NK-92 (cell line): ENCODE data around the gene KLHL18.
"Not testable (repeated sequence)": the region's sequence is repeated elsewhere in the genome, so short reads cannot be mapped to it uniquely, and the experiment has no call there.

Experiments
- DNase-seq: peaks from one replicate; lab custom pipeline; 2025; ENCODE audit not compliant: unreplicated experiment; lab: John Stamatoyannopoulos, UW

Gene KLHL18

DNA sequence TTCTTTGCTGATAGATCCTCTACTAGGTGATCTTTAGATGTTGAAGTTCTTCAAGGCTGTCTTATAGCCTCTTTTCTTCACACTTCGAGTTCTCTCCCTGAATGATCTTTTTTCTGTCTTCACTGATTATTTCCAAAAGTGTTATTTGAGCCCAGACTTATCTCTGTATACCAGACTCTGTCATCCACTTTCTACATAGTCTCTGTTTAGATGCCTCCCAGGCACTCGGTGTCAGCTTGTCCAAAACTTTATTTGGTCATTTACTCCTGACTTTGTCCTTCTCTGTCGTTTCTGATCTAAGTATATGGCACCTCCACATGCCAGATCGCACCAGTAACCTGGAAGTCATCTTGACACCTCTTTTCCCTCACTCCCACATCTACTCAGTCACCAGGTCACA, 27.6 kb downstream of the KLHL18 start:
- DNase-seq: no peak

DNA sequence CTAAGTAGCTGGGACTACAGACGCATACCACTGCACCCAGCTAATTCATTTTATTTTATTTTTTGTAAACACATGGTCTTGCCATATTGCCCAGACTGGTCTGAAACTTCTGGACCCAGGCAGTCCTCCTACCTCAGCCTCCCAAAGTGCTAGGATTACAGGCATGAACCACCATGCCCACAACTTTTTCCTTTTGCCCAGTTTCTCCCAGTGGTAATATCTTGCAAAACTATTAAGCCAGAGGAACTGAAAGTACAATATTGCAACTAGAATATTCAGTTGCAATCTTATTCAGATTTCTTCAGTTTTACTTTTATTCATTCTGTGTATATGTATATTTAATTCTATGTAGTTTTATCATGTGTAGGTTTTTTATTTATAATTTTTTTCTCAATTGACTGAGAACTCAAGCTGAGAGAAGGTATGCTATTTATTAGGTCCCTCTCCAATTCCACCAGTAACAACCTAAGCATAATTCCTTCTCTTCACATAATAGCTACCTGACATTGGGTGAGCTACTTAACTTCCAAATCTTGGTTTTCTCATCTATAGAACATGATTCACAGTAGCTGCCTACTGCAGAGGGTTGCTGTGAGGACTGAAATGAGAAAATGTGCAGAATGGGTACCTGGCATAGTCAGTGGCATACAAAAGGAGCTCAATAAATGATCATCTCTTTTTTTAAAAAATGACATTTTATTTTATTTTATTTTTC, 30.8 kb downstream of the KLHL18 start:
- no peak for DNase-seq

DNA sequence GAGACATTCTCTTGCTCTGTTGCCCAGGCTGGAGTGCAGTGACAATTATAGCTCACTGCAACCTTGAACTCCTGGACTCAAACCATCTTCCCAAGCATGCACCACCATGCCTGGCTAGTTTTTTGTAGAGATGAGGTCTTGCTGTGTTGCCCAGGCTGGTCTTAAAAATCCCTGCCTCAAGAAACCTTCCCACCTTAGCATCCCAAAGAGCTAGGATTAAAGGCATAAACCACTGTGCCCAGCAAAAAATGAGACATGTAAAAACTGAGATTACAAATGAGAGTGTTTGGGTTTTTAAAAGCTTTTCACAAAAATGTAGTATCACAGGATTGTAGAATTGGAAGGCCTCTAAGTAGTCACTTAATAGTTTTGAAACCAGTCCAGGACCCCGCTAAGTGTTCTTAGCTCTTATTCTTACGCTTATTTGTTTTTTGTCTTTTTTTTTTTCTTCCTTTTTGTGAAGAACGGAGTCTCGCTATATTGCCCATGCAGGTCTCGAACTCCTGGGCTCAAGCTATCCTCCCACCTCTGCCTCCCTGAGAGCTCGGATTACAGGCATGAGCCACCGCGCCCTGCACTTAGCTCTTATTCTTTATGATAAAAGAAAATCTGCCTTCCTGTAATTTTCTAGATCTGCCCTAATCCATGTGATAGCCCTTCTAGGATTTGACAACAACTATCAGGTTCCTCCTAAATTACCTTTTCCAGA, 31.5 kb downstream of the KLHL18 start:
- no peak for DNase-seq

DNA sequence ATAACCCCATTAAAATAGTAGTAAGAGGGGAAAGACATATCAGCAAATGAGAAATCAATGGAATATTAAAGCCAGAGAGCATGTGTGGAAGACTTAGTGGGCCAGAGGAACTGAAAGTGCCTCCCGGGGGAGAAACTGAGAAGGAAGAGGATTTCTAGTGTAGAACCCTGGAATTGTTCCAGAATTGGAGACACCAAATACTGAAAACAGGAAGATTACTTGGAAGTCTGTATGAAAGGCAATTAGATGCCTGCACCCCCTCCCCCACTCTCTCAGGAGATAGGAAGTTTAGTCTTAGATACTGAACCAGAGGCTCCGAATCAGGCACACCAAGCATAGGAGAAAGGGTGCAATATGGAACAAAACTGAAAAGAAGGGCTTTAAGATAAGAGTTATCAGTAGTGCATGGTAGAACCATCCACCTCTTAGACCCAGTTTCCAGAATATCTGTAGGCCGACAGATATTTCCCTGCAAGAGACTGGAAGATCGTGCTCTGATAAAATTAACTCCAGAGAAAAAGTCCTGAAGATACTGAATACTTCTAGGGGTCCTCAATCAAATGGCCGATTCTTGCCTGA, 32.4 kb downstream of the KLHL18 start:
- no peak for DNase-seq

DNA sequence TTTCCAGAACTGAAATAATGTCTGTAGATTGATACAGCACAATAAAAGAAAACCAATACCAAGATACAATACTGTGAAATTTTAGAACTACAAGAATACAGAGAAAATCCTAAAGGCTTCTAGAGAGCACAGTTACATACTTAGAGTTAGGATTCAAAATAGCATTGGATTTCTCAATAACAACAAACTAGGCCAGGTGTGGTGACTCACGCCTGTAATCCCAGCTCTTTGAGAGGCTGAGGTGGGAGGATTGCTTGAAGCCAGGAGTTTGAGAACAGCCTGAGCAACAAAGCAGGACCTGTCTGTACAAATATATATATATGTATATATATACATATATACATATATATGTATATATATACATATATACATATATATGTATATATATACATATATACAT, 33.4 kb downstream of the KLHL18 start:
- DNase-seq: not testable (repeated sequence)

DNA sequence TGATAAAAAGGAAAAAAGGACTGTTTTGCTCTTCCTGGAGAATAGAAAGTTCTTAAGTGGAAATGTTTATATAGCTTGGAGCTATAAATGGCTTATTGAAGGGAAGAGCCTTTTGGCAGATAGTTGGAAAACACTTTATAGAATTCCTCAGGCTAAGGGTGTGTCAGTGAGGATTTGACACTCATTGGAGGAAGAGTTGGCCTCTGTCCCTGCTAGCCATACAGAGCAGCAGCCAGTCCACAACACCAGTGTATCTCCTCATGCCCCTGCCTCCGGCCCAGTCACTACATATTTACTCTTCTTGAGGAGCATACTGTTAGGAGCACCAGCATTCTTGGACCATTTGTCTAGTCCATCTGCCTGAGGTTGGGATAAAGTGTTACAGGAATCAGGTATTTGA, 36.2 kb downstream of the KLHL18 start:
- DNase-seq: no peak

DNA sequence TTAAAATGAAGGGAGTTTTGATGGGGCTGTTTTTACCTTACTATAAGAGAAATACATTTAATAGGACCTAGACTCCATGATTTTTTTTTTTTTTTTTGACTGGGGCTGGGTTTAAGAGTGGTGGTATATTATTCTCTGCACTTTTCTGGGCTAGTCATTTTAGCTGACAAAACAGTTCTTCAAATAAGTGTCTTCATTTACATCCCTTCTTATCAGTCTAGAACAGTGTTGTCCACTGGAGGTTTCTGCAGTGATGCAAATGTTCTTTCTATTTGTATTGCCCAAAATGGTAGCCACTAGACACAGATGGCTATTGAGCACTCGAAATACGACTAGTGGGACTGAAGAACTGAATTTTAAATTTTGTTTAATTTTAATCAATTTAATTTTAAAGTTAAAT, 37.2 kb downstream of the KLHL18 start:
- DNase-seq: no peak

DNA sequence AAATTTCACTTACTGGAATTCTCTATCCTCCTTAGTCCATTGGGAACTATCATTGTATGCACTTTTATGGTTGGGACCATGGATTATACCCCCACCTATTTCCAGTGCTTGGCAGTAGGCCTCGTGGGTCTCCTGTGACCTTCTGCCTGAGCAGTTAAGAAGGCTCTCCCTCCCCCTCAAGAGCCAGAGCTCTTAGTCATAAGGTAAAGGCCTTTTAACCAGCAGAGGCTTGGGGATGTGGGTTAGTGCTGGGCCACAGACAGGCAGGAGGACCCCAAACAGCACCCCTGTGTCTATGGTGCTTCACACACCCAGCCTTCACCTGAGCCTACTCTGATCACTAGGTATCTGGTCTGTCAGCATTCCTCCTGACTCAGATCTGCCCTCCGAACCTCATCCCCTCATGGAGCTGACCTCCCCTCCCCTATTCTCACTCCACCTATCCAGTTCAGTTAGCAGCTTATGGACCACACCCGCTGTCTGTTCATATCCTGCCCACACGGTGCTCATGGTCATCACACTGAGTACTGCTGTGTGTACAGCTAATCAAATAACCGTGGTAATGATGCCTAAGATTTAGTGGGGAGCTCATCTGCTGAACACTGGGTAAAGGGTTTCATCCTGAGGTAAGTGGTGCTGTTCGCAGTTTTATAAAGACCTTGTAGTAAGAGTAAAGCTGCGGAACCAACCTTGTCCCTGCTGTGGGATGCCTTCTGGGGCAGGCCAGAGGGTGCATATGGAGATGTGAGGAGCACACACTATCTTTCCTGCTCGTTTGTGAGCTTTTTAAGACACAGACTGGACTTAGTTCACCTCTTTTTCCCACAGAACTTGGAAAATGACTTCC, 40.9 kb downstream of the KLHL18 start:
- no peak for DNase-seq

DNA sequence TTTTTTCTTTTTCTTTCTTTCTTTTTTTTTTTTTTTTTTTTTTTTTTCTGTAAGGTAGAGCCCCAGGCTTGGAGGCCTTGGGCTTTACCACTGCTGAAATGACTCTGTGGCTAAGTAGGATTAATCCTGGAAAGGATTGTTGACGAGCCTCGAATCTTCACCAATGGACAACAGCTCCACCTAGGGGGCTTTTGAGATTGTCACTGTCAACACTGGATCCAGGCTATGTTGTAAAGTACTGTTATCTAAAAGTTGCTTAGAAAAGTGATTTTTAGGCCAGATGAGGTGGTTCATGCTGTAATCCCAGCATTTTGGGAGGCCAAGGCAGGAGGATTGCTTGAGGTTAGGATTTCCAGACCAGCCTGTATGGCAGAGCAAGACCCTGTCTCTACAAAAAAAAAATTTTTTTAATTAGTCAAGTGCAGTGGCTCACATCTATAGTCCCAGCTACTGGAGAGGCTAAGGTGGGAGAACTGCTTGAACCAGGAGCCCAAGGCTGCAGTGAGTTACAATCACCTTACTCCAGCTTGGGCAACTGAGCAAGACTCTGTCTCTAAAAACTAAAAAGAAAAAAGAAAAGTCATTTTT, 41.6 kb downstream of the KLHL18 start:
- DNase-seq: no peak

DNA sequence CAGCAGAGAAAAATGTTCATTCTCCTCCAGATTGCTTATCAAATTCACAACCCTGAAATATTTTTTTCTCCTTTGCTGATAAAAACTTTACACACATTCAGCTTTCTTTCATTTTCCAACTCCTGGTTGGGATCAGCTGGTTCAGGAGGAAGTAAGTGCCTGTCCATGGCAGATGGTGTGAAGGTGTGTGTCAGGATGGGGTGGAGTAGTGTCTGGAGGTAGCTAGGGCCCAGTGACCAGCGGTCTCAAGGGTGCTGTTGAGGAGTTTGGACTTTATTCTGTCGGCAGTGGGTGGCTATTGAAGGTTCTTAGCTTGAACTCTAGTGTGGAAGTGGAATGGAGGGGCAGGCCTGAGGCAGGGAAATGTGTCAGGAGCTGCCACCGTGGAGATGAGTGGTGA, 51.2 kb downstream of the KLHL18 start:
- no peak for DNase-seq

DNA sequence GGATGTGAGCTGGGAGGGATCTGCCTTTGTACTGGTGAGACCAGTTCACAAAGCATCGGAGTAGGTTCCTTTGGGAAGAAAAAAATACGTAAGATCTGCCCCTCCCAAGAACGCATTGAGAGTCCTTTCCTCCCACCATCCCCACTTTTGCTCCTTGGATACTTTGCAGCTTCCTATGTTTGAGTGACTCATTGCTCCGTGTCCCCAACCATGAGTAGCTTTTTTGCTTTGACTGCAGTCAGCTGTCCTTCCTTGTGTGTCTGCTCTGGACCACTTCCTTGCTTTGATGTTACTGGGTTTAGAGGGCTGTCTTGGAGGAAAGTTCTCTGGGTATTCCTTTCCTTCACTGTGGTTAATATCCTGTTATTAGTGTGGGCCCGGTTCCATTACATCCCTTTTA, 54.9 kb downstream of the KLHL18 start:
- no peak for DNase-seq

DNA sequence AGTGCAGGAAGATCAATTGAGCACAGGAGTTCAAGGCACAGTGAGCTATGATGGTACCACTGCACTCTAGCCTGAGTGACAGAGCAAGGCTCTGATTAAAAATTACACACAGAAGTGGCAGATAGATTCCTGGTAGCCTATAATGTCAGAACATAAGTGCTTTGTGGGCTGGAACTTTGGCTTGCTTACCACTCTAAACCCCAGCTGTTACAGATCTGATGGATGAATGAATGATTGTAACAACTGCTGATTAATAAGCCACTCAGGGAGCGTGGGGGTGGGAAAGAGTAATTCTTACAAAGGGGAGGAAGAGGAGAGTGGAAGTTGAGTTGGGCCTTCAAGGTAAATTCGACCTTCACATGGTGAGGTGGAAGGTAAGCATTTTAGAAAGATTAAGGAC, 57.2 kb downstream of the KLHL18 start:
- DNase-seq: no peak

DNA sequence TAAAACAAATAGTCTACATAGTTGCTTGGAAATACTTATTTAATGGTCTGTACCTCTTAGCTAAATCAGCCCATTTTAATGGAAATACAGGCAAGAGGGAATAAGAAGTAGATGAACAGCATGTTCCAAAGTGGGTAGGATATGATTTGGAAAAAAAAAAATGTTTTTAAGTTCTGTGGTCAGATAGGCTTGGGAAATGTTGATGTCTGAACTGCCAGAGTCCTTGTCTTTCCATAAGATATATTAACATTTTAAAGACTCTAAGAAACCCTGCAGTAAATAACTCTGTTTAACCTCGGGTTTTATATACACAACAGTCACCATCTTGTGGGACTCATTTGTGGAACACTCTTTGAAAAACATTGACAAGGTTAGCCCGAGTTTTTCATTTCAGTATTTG, 58.1 kb downstream of the KLHL18 start:
- no peak for DNase-seq

DNA sequence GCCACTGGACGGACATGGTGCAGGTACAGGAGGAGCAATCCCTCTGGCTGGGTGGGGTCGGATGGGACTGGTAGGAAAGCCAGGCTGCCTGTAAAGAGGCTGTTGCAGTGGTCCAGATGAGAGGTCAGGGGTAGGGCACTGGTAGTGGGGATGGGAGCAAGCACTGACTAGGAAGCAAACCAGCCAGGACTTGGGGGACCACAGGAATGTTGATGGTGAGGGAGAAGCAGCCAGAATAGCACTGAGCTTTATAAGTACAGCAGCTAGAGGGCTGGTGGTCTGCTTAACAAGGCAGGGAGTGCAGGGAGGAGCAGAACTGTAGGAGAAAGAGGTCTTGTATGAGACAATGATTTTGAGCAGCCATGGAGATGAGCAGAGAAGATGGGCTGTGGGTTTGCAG, 59.4 kb downstream of the KLHL18 start:
- DNase-seq: no peak

DNA sequence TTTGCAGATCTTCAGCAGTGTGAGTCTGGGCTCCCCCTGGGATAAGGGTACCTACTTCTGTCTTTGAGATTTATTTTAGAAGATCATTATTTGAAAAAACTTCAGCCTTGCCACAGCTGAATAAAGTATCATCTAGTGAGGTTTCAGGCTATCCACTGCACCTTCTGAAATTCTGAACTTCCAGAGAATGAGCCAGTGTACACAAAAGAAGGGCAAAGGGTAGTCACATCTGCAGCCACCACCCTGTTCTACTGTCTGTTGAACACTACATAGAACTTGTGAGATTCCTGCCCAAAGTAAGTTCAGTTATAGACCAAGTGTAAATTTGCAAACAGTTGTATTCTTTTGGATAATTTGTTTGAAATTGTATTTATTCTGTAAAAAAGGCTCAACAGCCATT, 60.1 kb downstream of the KLHL18 start:
- DNase-seq: no peak

DNA sequence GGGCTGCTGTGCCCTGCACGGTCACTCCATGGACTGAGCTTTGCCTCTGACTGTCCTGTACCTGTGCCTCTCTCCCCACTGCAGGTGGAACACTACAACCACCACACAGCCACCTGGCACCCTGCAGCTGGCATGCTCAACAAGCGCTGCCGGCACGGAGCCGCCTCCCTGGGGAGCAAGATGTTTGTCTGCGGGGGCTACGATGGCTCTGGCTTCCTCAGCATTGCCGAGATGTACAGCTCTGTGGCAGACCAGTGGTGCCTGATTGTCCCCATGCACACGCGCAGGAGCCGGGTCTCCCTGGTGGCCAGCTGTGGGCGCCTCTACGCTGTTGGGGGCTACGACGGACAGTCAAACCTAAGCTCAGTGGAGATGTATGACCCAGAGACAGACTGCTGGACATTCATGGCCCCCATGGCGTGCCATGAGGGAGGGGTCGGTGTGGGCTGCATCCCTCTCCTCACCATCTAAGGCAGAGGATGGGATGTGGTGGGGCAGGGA, 60.8 kb downstream of the KLHL18 start:
- no peak for DNase-seq

DNA sequence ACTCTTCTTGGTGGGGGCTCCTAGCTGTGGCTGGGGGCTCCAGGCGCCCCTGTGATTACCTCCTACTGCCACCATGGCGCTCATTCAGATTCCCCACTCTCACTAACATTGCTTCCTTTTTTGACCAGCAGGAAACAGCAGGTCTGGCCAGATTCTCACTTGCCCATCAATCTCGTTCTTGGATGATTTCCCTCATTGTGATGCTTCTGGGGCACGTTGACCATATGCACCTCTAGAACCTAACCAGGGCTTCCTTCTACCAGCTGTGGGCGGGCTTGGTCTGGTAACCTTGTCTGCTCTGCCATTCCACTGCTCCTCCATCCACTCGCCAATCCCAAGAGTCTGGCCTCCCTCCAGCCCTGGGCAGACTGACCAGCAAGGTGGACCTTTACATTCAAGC, 62.2 kb downstream of the KLHL18 start:
- DNase-seq: no peak

DNA sequence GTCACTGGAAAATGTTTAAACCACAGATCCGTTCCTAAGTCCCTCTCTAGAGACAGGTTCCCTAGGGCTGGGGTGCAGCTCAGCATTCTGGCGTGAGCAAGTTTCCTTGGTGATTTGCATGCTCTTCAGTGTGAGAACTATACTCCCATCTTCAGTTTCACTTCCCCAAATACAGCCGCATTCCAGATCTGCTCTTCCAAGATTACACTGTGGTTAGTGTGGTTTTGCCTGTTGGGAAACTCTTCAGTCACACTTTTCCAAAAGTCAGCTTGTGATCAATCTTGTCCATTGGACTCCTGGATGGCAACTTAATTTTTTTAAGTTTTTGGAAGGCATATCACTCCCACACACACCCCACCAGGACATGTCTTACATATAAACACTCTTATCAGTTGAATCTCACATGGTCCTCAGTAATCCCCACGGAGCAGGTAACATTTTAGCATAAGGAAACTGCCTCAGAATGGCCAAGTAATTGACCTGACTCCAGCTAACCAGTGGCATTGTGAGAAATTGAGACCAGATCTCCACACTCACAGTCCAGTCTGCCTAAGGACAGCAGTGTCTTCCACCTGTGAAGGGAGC, 64.6 kb downstream of the KLHL18 start:
- DNase-seq: no peak

DNA sequence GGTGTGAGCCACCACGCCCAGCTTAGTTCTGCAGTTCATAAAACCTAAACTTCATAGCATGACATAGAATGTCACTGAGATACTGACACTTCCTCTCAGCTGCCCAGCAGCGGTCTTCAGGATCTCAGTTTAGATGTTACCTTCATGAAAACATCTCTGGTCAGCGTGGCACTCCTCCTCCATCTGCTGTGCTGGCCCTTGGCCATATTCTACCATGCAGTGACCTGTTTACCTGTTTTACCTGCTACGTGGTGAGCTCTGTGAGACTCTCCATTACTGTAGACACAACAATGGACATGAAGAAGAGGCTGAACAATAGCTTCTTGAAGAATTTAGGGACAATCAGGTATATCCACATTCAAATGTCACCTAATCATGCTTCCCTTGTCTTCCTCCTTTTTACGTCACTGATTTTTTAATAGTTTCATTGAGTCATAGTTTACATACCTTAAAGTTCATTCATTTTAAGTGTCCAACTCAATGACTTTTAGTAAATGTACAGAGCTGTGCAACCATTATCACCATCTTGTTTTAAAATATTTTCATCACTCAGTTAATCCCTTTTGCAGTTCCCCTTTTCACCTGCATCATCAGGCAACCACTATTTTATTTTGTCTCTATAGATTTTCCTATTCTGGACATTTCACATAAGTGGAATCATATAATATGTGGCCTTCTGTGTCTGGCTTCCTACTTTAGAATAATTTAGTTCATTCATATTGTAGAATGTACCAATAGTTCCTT, 65.8 kb downstream of the KLHL18 start:
- DNase-seq: no peak

DNA sequence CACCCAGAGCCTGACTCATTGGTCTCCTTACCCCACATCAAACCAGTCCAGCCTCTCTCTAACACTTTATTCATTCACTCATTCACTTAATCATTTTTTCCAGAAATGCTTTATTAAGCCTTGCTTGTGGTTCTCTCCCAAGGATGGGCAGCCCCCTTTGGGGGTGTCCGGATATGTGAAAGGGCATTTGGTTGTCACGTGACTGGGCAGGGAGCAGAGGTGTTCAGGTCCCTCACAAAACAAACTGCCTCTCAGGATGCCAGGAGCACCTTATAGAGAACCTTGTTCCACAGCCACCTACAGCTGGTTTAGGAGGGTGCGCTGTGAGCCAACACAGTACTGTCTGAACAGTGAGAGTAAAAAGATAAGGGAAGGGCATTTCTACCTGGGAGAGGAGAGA, 72.3 kb downstream of the KLHL18 start:
- DNase-seq: no peak
